OCI-LY7 (cell line): ENCODE measurements around the gene ZFP36L2. TPM values are rescaled to one million over a fixed set of nuclear protein-coding genes. Genes with fewer than 3 reads are reported as not detected.
A peak's percentile ranks its signal among the peaks of the same experiment; 100 is the strongest.

Experiments used
- BruUV-seq: library from RNA; stranded (reverse); fragments of 400-500 nt; replicated peaks from 2 replicates; lab custom pipeline; 2021; lab: Mats Ljungman, UMichigan
- CTCF ChIA-PET: fragments of 300-600 bp; sonication (Branson Sonifier 250); formaldehyde crosslinking; loops from one replicate; lab custom pipeline; 2022; ENCODE audit warnings: antibody characterized with exemption; ENCODE audit not compliant: unreplicated experiment; lab: Charles Lee
- POLR2A ChIA-PET: fragments of 300-600 bp; sonication (Branson Sonifier 250); formaldehyde crosslinking; loops from one replicate; lab custom pipeline; 2022; ENCODE audit warnings: antibody characterized with exemption; lab: Charles Lee
- DNase-seq: peaks from one replicate; pipeline ENCODE4 v3.0.0-alpha.2; 2015; ENCODE audit warnings: low spot score
- H2AFZ ChIP-seq: fragments of 200-600 bp; sonication (generic), shearing (Covaris generic); 2 replicates; pipeline ENCODE4 v1.6.1; 2014; ENCODE audit warnings: mild to moderate bottlenecking, antibody characterized with exemption, low read length, moderate library complexity
- H3K27ac ChIP-seq: fragments of 200-600 bp; sonication (generic); 2 replicates; pipeline ENCODE4 v1.5.1; 2014; ENCODE audit warnings: mixed run types, low read depth, mild to moderate bottlenecking, moderate library complexity, low read length, inconsistent platforms; ENCODE audit not compliant: poor library complexity, severe bottlenecking
- H3K36me3 ChIP-seq: fragments of 200-600 bp; sonication (generic); 2 replicates; pipeline ENCODE4 v1.6.1; 2014; ENCODE audit warnings: mild to moderate bottlenecking, antibody characterized with exemption, low read length, moderate library complexity, mixed read lengths; ENCODE audit not compliant: insufficient read depth
- H3K4me1 ChIP-seq: fragments of 200-600 bp; sonication (generic); 2 replicates; pipeline ENCODE4 v1.5.1; 2014; ENCODE audit warnings: mild to moderate bottlenecking, low read length; ENCODE audit not compliant: insufficient read depth, poor library complexity, severe bottlenecking
- H3K4me2 ChIP-seq: fragments of 200-600 bp; sonication (generic); 2 replicates; pipeline ENCODE4 v1.6.1; 2014; ENCODE audit warnings: mild to moderate bottlenecking, low read length
- H3K4me3 ChIP-seq: fragments of 200-600 bp; sonication (generic); 2 replicates; pipeline ENCODE4 v1.5.1; 2014; ENCODE audit warnings: mild to moderate bottlenecking, low read depth, low read length; ENCODE audit not compliant: poor library complexity, severe bottlenecking
- H3K79me2 ChIP-seq: fragments of 200-600 bp; sonication (generic); 2 replicates; pipeline ENCODE4 v1.6.1; 2016; ENCODE audit warnings: low read depth, mild to moderate bottlenecking, low read length, moderate library complexity, mixed read lengths; ENCODE audit not compliant: insufficient read depth
- H3K9me2 ChIP-seq: fragments of 200-600 bp; sonication (generic); 2 replicates; pipeline ENCODE4 v1.6.1; 2016; ENCODE audit warnings: mild to moderate bottlenecking, low read length, mixed read lengths; ENCODE audit not compliant: insufficient read depth
- H3K9me3 ChIP-seq: fragments of 200-600 bp; sonication (generic); 2 replicates; pipeline ENCODE4 v1.6.1; 2014; ENCODE audit warnings: mild to moderate bottlenecking, mixed run types, low read length, mixed read lengths
- H4K20me1 ChIP-seq: fragments of 200-600 bp; sonication (generic); 2 replicates; pipeline ENCODE4 v1.6.1; 2014; ENCODE audit warnings: mild to moderate bottlenecking, antibody characterized with exemption, low read length, moderate library complexity, mixed read lengths; ENCODE audit not compliant: insufficient read depth
- EZH2phosphoT487 ChIP-seq: fragments of 200-600 bp; sonication (generic); IDR thresholded peaks from 2 replicates; pipeline ENCODE4 v1.6.1; 2018; ENCODE audit warnings: low read depth, borderline replicate concordance, mild to moderate bottlenecking, mixed run types, antibody characterized with exemption, low read length, moderate library complexity, mixed read lengths
- intact Hi-C: fragments of 100-400 bp; cut with micrococcal nuclease; formaldehyde crosslinking; loops from one replicate; pipeline ENCODE4 v1.10.0; 2022; ENCODE audit not compliant: unreplicated experiment
- total RNA-seq, 2 experiments: library from RNA; depleted of rRNA in 1 of 2; stranded (reverse); fragments of >200 nt in 1 of 2; shearing (Covaris generic) in 1 of 2; gene quantifications; 2 replicates each; pipeline ENCODE4 v1.2.3, GENCODE V29; 2014 to 2022
- TF ChIP-seq, protein P1 (sequence below): fragments of 200-600 bp; sonication (generic); conservative IDR thresholded peaks from 2 replicates; pipeline ENCODE4 v1.5.1; 2014; ENCODE audit warnings: mild to moderate bottlenecking, antibody characterized with exemption, low read length, moderate library complexity, mixed read lengths

Gene ZFP36L2
- total RNA-seq, 2 experiments from 2014 or later, result 6.8 to 37.2 TPM

DNA sequence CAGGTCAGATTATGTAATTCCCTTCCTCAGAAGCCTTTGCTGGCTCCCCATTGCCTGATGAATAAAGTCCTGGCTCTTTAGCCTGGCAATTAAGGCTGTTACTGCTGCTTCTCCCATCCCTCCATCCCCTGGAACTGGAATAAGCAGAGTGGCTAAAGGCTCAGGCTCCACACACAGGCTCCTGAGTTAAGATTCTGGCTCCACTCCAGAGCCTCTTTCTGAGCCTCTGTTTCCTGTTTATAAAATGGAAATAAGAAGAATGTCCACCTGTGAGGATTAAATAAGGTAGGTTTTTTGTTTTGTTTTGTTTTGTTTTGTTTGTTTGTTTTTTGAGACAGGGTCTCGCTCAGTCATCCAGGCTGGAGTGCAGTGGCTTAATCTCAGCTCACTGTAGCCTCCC, 50.0 kb downstream of the ZFP36L2 start:
- H3K36me3 ChIP-seq, result no peaks in the 10 kb centered on the region
- no peaks in the 10 kb centered on the region for H3K9me2 ChIP-seq
- no peaks in the 10 kb centered on the region for H3K79me2 ChIP-seq
- ChIA-PET POLR2A (interaction anchor here (0.5 to 0.9 kb wide), 2 partner anchors 45 to 745 kb away, joined by 3 to 5 read pairs; no protein-coding TSS in a partner anchor), CTCF (no interaction called here)
- no peak for DNase-seq
- no peaks in the 10 kb centered on the region for H3K9me3 ChIP-seq
- no peak overlapping the region for H3K27ac ChIP-seq
- no peaks in the 10 kb centered on the region for H4K20me1 ChIP-seq
- H3K4me2 ChIP-seq, result no peak overlapping the region
- H2AFZ ChIP-seq, result no peak overlapping the region
- peaks cover 32% of the 10 kb centered on the region for H3K4me1 ChIP-seq
- TF ChIP-seq EZH2phosphoT487, result no peak
- intact Hi-C loops, result no loop called here
- no peak overlapping the region for H3K4me3 ChIP-seq
- BruUV-seq, result no TSS peak

DNA sequence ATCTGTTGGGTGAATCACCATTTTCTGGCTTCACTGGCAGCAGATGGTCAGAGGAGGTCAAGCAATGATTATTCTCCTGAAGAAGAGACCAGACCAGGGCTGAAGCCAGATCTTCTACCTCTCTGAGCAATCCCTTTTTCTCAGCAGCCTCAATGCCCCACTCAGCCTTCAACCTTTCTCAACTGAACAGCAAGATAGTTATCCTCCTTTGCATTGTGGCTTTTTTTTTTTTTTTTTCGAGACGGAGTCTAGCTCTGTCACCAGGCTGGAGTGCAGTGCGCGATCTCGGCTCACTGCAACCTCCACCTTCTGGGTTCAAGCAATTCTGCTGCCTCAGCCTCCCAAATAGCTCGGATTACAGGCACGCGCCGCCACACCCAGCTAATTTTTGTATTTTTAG, 50.5 kb downstream of the ZFP36L2 start:
- Histone ChIP-seq H3K79me2 (no peaks in the 10 kb centered on the region), H3K4me1 (peaks cover 32% of the 10 kb centered on the region), H3K9me2 (no peaks in the 10 kb centered on the region), H3K36me3 (no peaks in the 10 kb centered on the region), H2AFZ (no peak overlapping the region), H3K4me2 (no peak overlapping the region), H3K4me3 (no peak overlapping the region), H3K27ac (no peak overlapping the region), H4K20me1 (no peaks in the 10 kb centered on the region), H3K9me3 (no peaks in the 10 kb centered on the region)
- CTCF ChIA-PET, result interaction anchor here (1.1 kb wide), 1 partner anchor 19 kb away, joined by 3 read pairs; no protein-coding TSS in a partner anchor
- TF ChIP-seq, protein P1, sequence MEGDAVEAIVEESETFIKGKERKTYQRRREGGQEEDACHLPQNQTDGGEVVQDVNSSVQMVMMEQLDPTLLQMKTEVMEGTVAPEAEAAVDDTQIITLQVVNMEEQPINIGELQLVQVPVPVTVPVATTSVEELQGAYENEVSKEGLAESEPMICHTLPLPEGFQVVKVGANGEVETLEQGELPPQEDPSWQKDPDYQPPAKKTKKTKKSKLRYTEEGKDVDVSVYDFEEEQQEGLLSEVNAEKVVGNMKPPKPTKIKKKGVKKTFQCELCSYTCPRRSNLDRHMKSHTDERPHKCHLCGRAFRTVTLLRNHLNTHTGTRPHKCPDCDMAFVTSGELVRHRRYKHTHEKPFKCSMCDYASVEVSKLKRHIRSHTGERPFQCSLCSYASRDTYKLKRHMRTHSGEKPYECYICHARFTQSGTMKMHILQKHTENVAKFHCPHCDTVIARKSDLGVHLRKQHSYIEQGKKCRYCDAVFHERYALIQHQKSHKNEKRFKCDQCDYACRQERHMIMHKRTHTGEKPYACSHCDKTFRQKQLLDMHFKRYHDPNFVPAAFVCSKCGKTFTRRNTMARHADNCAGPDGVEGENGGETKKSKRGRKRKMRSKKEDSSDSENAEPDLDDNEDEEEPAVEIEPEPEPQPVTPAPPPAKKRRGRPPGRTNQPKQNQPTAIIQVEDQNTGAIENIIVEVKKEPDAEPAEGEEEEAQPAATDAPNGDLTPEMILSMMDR, result no peak
- no peak for TF ChIP-seq EZH2phosphoT487
- no peak for DNase-seq
- POLR2A ChIA-PET, result interaction anchor here (0.6 to 2.6 kb wide), 6 partner anchors 12 to 47 kb away, joined by 3 to 10 read pairs (median 6); no protein-coding TSS in a partner anchor
- BruUV-seq, result no TSS peak
- intact Hi-C loops, result no loop called here

DNA sequence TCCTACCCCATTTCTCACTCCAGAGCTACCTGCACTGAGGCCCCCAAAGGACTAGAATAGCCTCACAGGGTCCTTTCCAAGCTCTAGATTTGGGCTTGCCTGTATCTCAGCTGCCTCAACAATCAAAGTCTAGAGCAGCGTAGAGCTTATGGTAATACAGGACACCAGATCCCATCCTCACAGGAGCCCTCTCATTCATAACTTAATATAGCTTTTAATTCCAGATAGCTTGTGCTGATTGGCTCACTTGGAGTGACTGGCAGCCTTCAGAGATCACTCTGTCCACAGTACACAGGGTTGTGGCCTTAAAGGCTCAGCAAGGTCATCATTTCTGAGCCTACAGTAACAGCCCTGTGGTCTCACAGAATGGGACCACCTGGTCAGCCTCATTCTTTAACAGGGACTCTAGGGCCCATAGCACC, 51.4 kb downstream of the ZFP36L2 start:
- H3K36me3 ChIP-seq, result no peaks in the 10 kb centered on the region
- ChIA-PET CTCF (interaction anchor here (0.5 to 1.6 kb wide), 6 partner anchors 20 to 442 kb away, joined by 3 to 5 read pairs (median 3); no protein-coding TSS in a partner anchor), POLR2A (interaction anchor here (0.8 to 2.6 kb wide), 13 partner anchors 10 to 52 kb away, joined by 3 to 10 read pairs (median 6); partner anchors contain the start of gene ZFP36L2)
- H3K9me3 ChIP-seq, result no peaks in the 10 kb centered on the region
- H3K4me1 ChIP-seq, result peaks cover 39% of the 10 kb centered on the region
- H4K20me1 ChIP-seq, result no peaks in the 10 kb centered on the region
- TF ChIP-seq, protein P1, result no peak
- TF ChIP-seq EZH2phosphoT487, result no peak
- H3K27ac ChIP-seq, result peak overlapping the region; percentile 69
- peak overlapping the region; percentile 48 for H3K4me3 ChIP-seq
- peak overlapping the region; percentile 81 for H3K4me2 ChIP-seq
- no peaks in the 10 kb centered on the region for H3K79me2 ChIP-seq
- no peaks in the 10 kb centered on the region for H3K9me2 ChIP-seq
- intact Hi-C loops, result no loop called here
- peak; percentile 24 for DNase-seq
- H2AFZ ChIP-seq, result no peak overlapping the region
- BruUV-seq, result no TSS peak
